Epithelial cell of prostate (primary cell): ENCODE results near the gene MINDY4.

ENCODE experiments used
- DNase-seq: peaks from one replicate; pipeline ENCODE4 v3.0.0-alpha.2; 2011; ENCODE audit warnings: low read depth, low spot score
- H3K27ac ChIP-seq: fragments of 450-650 bp; 2 replicates; pipeline ENCODE4 v1.5.1; 2017; ENCODE audit warnings: mild to moderate bottlenecking

The MINDY4 gene

DNA sequence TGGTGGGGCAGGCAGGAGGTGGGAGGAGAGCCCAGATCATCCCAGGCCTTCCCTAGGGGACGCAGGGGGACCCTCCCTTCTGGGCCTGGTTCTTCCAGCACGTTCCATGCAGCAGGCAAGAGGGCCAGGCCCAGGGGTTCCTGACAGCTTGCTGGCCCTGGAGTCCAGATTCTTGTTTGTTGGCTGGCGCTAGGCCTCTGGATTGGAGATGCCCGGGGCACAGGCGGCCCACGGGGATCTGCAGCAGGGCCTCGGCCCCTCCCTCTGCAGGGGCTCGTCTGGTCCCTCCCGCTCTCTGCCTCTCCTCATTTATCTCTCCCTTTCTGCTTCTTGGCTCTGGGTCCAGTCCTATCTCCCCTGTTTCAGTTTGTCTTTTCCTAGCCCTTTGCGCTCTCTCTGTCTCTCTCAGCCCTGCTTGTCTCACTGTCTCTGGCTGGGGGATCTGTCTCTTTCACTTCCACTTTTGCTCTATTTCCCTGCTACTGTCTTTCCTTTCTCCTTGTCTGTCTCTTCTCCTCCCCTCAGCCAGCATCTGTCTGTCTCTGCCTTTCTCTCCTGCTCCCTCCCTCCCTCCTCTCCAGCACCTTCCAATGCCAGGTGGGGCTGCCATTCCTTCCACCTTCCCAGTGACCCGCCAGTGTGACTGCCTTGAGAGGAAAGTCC lies 139.3 kb downstream of the MINDY4 start:
- DNase-seq = no peak
- H3K27ac ChIP-seq = no peak overlapping the region

DNA sequence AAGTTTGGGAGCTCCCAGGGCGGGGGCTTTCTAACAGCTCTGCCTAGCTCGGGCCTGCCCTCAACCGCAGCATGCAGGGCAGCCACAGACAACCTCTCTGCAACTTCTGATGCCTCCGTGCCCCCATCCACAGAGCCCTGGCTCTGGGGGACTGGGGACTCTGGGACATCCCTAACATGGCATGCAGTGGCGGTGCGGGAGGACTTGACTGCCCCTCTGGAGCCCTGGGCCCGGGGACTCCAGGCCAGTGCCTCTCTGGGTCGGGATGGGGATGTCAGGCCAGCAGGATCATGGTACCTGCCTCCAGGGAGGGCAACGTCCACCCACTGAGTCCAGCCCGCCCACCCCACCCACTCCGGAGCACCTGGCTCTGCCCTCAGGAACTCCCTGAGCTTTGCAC lies 139.9 kb downstream of the MINDY4 start:
- no peak overlapping the region for H3K27ac ChIP-seq
- no peak for DNase-seq

- no peak within 1 kb of the TSS for H3K27ac ChIP-seq
- no peak for DNase-seq
Observed at GRCh38 chr7:30911561-30911969, 140.3 kb downstream of the MINDY4 start, which contains the start of gene AQP1. TSS of gene AQP1 (plus strand) at chr7:30911853. CDS start at chr7:30911910, 57 bp downstream.

DNA sequence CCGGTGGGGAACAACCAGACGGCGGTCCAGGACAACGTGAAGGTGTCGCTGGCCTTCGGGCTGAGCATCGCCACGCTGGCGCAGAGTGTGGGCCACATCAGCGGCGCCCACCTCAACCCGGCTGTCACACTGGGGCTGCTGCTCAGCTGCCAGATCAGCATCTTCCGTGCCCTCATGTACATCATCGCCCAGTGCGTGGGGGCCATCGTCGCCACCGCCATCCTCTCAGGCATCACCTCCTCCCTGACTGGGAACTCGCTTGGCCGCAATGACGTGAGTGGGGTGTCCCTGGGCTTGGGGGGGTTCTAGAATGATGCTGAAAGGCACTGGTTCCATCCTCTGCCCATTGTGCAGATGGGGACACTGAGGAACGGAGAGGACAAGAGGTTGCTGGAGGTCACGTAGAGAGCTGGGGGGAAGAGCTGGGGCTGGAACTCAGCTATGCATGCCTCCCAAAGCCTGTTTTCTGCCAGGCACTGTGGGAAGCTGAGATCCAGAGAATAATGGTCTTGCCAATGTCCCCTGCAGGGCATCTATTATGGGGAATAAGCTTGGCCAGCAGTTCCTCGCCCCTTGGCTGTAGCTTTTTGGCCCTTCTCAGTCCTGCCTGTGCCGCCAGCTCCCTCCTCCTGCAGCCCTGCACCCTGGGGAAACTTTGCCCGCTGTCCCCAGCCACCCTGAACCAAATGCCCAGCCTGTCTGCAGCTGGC lies 141.0 kb downstream of the MINDY4 start:
- no peak for DNase-seq
- no peak overlapping the region for H3K27ac ChIP-seq

DNA sequence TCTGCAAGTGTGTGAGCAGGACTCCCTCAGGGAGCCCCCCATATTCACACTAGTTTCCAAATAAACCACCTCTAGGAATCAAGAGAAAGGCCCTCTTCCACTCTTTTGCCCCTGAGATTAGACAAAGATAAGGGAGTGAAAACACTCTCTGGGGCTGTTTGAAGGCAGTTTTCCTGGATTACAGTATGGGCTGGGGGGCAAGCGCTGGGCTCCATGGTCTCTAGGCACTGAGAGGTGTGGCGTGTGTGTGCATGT lies 141.4 kb downstream of the MINDY4 start:
- H3K27ac ChIP-seq = no peak overlapping the region
- DNase-seq = no peak

DNA sequence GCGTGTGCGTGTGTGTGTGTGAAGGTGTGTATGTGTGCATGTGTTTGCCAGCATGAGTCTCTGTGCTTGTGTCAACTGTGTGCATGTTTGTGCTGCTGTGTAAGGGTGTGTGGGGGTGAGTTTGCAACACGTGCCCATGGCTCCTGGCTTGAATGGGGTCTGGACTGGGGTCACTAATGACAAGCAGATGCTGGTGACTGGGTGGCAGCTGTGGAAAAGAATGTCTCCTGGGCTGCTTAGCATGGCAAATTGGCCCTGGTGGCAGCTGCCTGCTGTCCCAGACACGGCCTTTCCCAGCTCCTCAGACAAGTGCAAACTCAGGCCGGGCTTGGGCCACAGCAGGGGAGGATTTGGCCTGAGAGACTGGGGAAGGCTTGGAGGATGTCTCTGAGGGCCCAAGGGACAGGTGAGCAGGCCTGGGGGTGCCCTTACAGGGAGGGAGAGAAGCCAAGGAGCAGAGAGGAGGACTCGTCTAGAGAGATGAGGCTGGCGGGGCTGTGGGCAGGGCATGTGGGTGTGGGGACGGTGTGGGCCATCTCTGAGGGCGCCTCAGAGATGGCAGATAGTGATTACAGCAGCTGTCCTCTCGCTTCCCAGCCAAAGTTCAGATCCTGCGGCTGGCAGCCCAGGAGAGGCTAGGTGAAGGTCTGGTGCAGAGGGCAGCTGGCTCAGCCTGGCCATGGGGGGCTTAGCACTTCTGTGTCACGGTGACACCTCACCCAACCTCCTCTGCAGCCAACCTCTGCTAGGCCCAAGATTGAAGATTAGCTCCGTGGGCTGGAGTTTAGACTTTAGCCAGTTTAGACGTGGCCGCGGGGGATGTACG lies 142.0 kb downstream of the MINDY4 start:
- H3K27ac ChIP-seq = no peak overlapping the region
- no peak for DNase-seq

GRCh38 chr7:30913821-30914515 lies 142.8 kb downstream of the MINDY4 start:
- DNase-seq = no peak
- no peak overlapping the region for H3K27ac ChIP-seq

GRCh38 chr7:30914596-30914995 lies 143.4 kb downstream of the MINDY4 start:
- DNase-seq = no peak

GRCh38 chr7:30915005-30915601 lies 143.9 kb downstream of the MINDY4 start:
- DNase-seq = no peak
- no peak overlapping the region for H3K27ac ChIP-seq

More at GRCh38 chr7:30914596-30914995, 143.4 kb downstream of the MINDY4 start:
- no peak overlapping the region for H3K27ac ChIP-seq

DNA sequence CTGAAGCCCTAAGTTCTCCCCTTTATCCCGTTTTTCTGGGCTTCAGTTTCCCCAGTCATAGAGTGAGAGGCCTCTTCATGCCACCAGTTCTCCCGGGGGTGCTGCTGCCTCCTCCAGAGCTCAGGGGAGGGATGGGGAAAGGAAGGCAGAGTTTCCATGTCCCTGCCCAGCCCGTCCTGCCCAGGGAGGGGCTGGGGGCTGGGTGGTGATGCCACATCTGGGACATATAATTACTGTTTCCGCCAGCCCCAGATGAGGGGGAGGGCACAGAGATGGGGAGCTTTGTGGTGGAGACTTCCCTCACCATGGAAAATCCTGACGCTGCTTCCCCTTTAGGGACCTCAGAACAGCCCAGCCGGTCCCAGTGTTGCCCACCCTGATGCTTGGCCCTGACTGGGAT lies 144.5 kb downstream of the MINDY4 start:
- H3K27ac ChIP-seq = no peak overlapping the region
- no peak for DNase-seq

- no peak for DNase-seq
- H3K27ac ChIP-seq = no peak overlapping the region
Observed at GRCh38 chr7:30916255-30916654, 145.0 kb downstream of the MINDY4 start.

DNA sequence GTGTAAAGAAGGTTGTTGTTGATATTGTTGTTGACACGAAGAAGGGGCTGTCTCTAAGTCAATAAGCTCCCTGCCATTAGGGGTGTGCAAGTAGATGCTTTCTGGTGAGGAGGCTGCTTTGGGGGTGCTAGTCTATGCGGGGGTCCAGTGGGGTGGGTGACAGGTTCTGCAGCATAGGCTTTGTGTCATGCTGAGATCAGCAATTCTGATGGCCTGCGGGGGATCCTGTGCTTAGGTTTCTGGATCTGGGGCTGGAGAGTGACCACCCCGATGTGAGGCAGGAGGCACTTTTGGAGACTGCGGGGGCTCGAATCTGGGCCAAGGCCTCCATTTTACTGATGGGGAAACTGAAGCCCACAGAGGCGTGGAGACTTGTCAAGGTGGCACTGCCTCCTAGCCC lies 145.6 kb downstream of the MINDY4 start:
- no peak overlapping the region for H3K27ac ChIP-seq
- no peak for DNase-seq

DNA sequence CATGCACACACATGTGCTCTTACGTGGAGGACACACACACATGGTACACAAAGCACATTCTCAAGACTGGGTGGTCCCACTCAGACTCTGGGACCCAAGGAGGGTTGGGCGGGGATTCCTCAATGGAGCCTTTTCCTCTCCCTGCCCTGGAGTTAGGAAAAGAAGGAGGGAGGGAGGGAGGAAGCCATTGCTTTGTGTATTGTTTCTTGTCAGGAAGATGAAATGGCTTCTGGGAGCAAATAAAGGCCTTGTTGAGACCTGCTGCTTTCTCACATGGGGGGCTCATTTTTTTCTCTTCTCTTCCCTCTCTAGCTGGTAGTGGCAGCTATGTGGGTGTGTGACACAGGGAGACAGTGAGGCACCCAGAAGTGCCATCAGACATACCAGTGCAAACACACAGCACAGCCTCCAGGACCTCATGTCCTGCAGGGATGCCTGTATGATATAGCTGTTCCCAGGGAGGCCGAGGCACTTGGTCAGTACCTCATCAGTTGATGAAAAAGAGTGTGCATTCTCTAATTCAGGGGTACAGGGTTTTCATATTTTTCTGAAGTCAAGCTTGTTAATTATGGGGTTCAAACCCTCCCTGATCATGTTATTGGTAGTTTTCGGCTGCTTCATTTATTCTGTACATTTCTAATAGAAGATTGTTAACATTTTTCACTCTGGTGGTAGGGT lies 146.1 kb downstream of the MINDY4 start:
- no peak for DNase-seq
- no peak overlapping the region for H3K27ac ChIP-seq

DNA sequence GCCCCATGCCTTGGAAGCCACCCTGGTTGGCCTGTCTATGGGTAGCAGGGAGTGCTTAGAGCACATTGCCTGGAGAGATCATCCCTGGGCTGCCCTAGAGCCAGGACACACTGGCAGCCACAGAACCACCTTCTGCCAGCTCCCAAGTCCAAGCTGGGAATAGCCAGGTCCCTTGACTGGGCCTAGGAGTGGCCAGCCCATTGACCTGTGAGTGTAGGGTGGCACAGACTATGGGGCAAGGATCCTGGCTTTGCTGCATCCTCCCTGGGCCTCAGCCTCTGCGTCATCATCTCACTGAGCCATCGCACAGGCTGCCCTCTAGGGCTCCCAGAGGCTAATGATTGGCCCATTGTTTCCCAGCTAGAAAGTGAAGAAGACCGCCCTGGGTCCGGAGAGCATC lies 147.5 kb downstream of the MINDY4 start:
- H3K27ac ChIP-seq = no peak overlapping the region
- no peak for DNase-seq

DNA sequence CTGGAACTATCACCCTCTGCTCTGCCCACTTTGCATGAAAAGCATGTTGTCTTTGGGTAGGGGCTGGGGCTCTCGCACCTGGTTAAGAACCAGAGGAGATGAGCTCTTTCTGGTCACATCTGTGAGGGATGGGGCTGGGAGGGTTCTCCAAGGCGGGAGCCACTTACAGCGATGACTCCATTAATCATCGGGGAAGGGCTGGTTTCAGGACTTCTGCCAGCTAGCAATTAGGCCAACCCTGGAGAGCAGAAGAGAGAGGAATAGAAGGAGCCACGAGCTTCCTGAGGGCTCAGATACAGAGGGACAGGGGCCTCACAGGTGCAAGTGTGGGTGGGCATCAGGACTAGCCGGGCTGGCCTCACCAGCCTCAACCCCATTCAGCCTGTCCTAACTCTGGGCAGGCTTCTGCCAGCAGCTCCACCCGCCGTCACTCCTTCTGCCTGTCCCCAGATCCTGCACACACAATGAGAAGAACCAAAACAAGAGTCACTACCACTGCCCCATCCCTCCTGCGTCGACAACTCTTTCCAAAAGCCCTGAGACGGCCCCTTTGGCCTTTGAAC lies 148.9 kb downstream of the MINDY4 start:
- no peak for DNase-seq

DNA sequence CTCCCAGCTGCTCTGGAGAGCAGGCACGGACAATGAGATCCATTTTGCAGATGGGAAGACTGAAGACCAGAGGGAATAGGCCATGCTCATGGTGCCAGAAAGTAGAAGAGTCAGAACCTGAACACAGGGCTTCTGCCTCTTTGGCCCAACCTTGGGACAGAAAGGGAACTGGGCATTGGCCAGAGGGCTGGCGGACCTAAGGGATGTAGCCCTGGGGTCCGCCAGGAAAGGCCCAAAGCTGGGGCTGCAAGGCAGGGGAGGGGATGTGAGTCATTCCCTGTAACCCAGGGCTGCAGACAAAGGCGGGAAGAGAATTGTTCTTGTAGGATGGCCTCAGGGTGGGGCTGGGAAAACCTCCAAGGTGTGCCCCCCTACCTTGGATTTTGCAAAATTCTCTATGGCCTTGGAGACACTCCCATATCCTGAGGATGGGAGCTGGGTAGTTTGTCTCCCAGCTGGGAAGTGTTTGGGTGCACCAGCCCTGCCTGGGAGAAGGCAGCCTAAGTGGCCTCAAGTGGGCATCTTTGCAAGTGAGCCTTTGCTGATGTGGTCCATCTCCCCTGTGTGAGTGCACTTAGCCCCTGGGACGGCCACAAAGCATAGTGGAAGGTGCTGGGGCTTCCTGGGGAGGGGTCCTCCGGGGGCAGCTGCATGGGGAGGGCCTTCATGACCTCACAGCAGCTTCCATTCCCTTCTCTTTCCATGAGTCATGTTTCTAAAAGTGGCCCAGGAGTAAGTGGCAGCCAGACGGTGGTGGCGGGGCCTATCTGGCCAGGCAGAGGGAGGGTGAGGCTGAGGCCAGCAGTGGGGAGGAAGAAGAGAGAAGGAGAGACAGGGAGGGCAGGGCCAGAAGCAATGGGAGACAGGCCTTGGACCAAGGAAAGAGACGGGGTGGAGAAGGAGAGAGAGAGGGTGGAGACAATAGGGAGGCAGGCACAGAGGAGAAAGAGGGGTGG lies 149.6 kb downstream of the MINDY4 start:
- DNase-seq = no peak
- no peak overlapping the region for H3K27ac ChIP-seq

More for the DNA sequence above, 148.9 kb downstream of the MINDY4 start:
- H3K27ac ChIP-seq = no peak overlapping the region

GRCh38 chr7:30921540-30922401 lies 150.6 kb downstream of the MINDY4 start:
- DNase-seq = no peak
- no peak overlapping the region for H3K27ac ChIP-seq
